GM12864 (cell line): ENCODE data around the gene PIP5K1B.

Experiments used
- DNase-seq: peaks from one replicate; pipeline ENCODE4 v3.0.0-alpha.2; 2011; ENCODE audit warnings: low read depth
- H3K4me3 ChIP-seq: 2 replicates; pipeline ENCODE4 v1.5.1; 2011; ENCODE audit warnings: mild to moderate bottlenecking, low read depth, low read length, control low read depth
- TF ChIP-seq, protein P1 (sequence below): IDR thresholded peaks from 2 replicates; pipeline ENCODE4 v1.5.1; 2011; ENCODE audit warnings: low read depth, mild to moderate bottlenecking, moderate library complexity, low read length, control low read depth, inconsistent platforms; ENCODE audit errors: missing control alignments

PIP5K1B gene

GRCh38 chr9:68742333-68742730 lies 37.3 kb downstream of the PIP5K1B start:
- DNase-seq: no peak
- H3K4me3 ChIP-seq: no peak overlapping the region
- TF ChIP-seq, protein P1, sequence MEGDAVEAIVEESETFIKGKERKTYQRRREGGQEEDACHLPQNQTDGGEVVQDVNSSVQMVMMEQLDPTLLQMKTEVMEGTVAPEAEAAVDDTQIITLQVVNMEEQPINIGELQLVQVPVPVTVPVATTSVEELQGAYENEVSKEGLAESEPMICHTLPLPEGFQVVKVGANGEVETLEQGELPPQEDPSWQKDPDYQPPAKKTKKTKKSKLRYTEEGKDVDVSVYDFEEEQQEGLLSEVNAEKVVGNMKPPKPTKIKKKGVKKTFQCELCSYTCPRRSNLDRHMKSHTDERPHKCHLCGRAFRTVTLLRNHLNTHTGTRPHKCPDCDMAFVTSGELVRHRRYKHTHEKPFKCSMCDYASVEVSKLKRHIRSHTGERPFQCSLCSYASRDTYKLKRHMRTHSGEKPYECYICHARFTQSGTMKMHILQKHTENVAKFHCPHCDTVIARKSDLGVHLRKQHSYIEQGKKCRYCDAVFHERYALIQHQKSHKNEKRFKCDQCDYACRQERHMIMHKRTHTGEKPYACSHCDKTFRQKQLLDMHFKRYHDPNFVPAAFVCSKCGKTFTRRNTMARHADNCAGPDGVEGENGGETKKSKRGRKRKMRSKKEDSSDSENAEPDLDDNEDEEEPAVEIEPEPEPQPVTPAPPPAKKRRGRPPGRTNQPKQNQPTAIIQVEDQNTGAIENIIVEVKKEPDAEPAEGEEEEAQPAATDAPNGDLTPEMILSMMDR: no peak

- H3K4me3 ChIP-seq: no peak overlapping the region
- DNase-seq: no peak
- TF ChIP-seq, protein P1: no peak
Measured at GRCh38 chr9:68744426-68744825, 39.4 kb downstream of the PIP5K1B start.

DNA sequence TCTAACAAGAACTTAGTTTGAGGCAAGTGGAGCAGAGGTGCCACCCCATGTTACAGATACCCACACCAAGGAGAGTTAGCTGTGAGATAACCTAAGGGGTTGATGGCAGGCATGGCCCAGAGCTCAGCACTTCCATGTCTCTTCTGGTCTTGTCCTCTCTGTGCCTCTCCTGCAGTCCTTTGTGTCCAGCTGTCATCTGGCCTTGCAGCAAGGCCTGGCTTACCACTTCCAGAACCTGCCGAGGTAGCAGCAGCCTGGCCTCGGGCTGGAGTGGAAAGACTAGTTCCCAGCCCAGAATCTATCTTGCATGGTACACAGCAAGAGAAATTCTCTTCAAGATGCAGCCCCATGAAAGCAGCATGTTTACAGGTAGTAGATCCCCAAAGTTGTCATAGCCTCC lies 41.5 kb downstream of the PIP5K1B start:
- DNase-seq: no peak
- TF ChIP-seq, protein P1: no peak
- no peak overlapping the region for H3K4me3 ChIP-seq

GRCh38 chr9:68747043-68747533 lies 42.0 kb downstream of the PIP5K1B start:
- TF ChIP-seq, protein P1: no peak
- DNase-seq: no peak
- H3K4me3 ChIP-seq: no peak overlapping the region

GRCh38 chr9:68749135-68749534 lies 44.1 kb downstream of the PIP5K1B start:
- H3K4me3 ChIP-seq: no peak overlapping the region
- TF ChIP-seq, protein P1: no peak
- DNase-seq: no peak

GRCh38 chr9:68749579-68750159 lies 44.6 kb downstream of the PIP5K1B start:
- H3K4me3 ChIP-seq: no peak overlapping the region
- TF ChIP-seq, protein P1: no peak
- no peak for DNase-seq

- no peak for DNase-seq
- TF ChIP-seq, protein P1: no peak
- no peak overlapping the region for H3K4me3 ChIP-seq
Measured at GRCh38 chr9:68750255-68750654, 45.2 kb downstream of the PIP5K1B start.
